PC-9 (cell line): ENCODE results near the gene MCOLN1. TPM values are rescaled to one million over a fixed set of nuclear protein-coding genes. Genes with fewer than 3 reads are reported as not detected.

Source experiments
- BruUV-seq: library from RNA; stranded (reverse); fragments of 400-500 nt; replicated peaks from 2 replicates; lab custom pipeline; 2021; lab: Mats Ljungman, UMichigan
- CTCF ChIA-PET: fragments of 300-600 bp; sonication (Branson Sonifier 250); formaldehyde crosslinking; loops from one replicate; lab custom pipeline; 2022; ENCODE audit warnings: antibody characterized with exemption; lab: Charles Lee
- POLR2A ChIA-PET: fragments of 300-600 bp; sonication (Branson Sonifier 250); formaldehyde crosslinking; loops from one replicate; lab custom pipeline; 2022; ENCODE audit warnings: antibody characterized with exemption; ENCODE audit not compliant: unreplicated experiment; lab: Charles Lee
- DNase-seq, 2 experiments: peaks; one replicate each; pipeline versions ENCODE4 v3.0.0 to v3.0.0-alpha.2; 2015 to 2022; ENCODE audit warnings: mixed read lengths in 1 of 2
- H2AFZ ChIP-seq: fragments of 200-600 bp; sonication (generic); 2 replicates; pipeline ENCODE4 v1.8.1; 2017; ENCODE audit warnings: antibody characterized with exemption
- H3F3A ChIP-seq: fragments of 200-600 bp; sonication (generic); 2 replicates; pipeline ENCODE4 v1.8.1; 2017; ENCODE audit warnings: antibody characterized with exemption, mild to moderate bottlenecking, low read depth; ENCODE audit not compliant: insufficient read depth
- H3K27ac ChIP-seq: fragments of 200-600 bp; sonication (generic); 2 replicates; pipeline ENCODE4 v1.6.1; 2016; ENCODE audit warnings: mixed run types
- H3K27me3 ChIP-seq: fragments of 200-600 bp; sonication (generic); 2 replicates; pipeline ENCODE4 v1.6.1; 2016; ENCODE audit warnings: low read depth, mixed run types; ENCODE audit not compliant: insufficient read depth
- H3K36me3 ChIP-seq: fragments of 200-600 bp; sonication (generic); 2 replicates; pipeline ENCODE4 v1.6.1; 2016; ENCODE audit warnings: low read depth, mixed run types
- H3K4me1 ChIP-seq: fragments of 200-600 bp; sonication (generic); replicated peaks from 2 replicates; pipeline ENCODE4 v1.6.1; 2016; ENCODE audit warnings: mixed run types; ENCODE audit not compliant: insufficient read depth
- H3K4me2 ChIP-seq: fragments of 200-600 bp; sonication (generic); 2 replicates; pipeline ENCODE4 v1.6.1; 2017; ENCODE audit warnings: mixed run types
- H3K4me3 ChIP-seq: fragments of 200-600 bp; sonication (generic); 2 replicates; pipeline ENCODE4 v1.6.1; 2016; ENCODE audit warnings: mixed run types
- H3K79me2 ChIP-seq: fragments of 200-600 bp; sonication (generic); 2 replicates; pipeline ENCODE4 v1.6.1; 2017; ENCODE audit warnings: low read depth, mixed run types
- H3K9me2 ChIP-seq: fragments of 200-600 bp; sonication (generic); 2 replicates; pipeline ENCODE4 v1.8.1; 2017; ENCODE audit warnings: mild to moderate bottlenecking; ENCODE audit not compliant: insufficient read depth
- H3K9me3 ChIP-seq: fragments of 200-600 bp; sonication (generic); 2 replicates; pipeline ENCODE4 v1.8.1; 2016; ENCODE audit warnings: low read depth; ENCODE audit not compliant: insufficient read depth
- H4K20me1 ChIP-seq: fragments of 200-600 bp; sonication (generic); 2 replicates; pipeline ENCODE4 v1.8.1; 2017; ENCODE audit not compliant: insufficient read depth
- EZH2 ChIP-seq: fragments of 200-600 bp; sonication (generic); IDR thresholded peaks from 2 replicates; pipeline ENCODE4 v1.8.0; 2017; ENCODE audit warnings: antibody characterized with exemption, low read depth
- intact Hi-C: fragments of 100-400 bp; cut with micrococcal nuclease; formaldehyde crosslinking; loops from one replicate; pipeline ENCODE4 v1.10.0; 2022; ENCODE audit not compliant: unreplicated experiment
- total RNA-seq: library from RNA; stranded (reverse); gene quantifications from 2 replicates; pipeline ENCODE4 v1.2.3, GENCODE V29; 2021
- TF ChIP-seq, protein P1 (sequence below): fragments of 200-600 bp; sonication (generic); conservative IDR thresholded peaks from 2 replicates; pipeline ENCODE4 v1.6.1; 2017; ENCODE audit warnings: mixed run types, antibody characterized with exemption, mild to moderate bottlenecking, moderate library complexity

MCOLN1 gene
- total RNA-seq, 1 experiment from 2014 or later = 16.0 TPM

- H3K9me3 ChIP-seq = no peaks in the 10 kb centered on the region
- DNase-seq = no peak
- H3K4me2 ChIP-seq = no peak overlapping the region
- no peaks in the 10 kb centered on the region for H3K27me3 ChIP-seq
- POLR2A ChIA-PET = interaction anchor here (0.7 kb wide), 1 partner anchor 24 kb away, joined by 11 read pairs; no protein-coding TSS in a partner anchor
- intact Hi-C loops = no loop called here
- H3K79me2 ChIP-seq = no peaks in the 10 kb centered on the region
- H3K4me3 ChIP-seq = no peak overlapping the region
- no peaks in the 10 kb centered on the region for H3K4me1 ChIP-seq
- H3K9me2 ChIP-seq = no peaks in the 10 kb centered on the region
- peaks cover 7% of the 10 kb centered on the region; the same call in 1 of the 2 replicates for H3F3A ChIP-seq
- H2AFZ ChIP-seq = no peak overlapping the region
- H4K20me1 ChIP-seq = no peaks in the 10 kb centered on the region
- TF ChIP-seq, protein P1, sequence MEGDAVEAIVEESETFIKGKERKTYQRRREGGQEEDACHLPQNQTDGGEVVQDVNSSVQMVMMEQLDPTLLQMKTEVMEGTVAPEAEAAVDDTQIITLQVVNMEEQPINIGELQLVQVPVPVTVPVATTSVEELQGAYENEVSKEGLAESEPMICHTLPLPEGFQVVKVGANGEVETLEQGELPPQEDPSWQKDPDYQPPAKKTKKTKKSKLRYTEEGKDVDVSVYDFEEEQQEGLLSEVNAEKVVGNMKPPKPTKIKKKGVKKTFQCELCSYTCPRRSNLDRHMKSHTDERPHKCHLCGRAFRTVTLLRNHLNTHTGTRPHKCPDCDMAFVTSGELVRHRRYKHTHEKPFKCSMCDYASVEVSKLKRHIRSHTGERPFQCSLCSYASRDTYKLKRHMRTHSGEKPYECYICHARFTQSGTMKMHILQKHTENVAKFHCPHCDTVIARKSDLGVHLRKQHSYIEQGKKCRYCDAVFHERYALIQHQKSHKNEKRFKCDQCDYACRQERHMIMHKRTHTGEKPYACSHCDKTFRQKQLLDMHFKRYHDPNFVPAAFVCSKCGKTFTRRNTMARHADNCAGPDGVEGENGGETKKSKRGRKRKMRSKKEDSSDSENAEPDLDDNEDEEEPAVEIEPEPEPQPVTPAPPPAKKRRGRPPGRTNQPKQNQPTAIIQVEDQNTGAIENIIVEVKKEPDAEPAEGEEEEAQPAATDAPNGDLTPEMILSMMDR = no peak
- no peak for TF ChIP-seq EZH2
- no peak overlapping the region for H3K27ac ChIP-seq
- H3K36me3 ChIP-seq = peaks cover 10% of the 10 kb centered on the region; the same call in 1 of the 2 replicates
- no TSS peak for BruUV-seq
- CTCF ChIA-PET = no interaction called here
Observed at GRCh38 chr19:7540761-7541474, 18.5 kb downstream of the MCOLN1 start.

DNA sequence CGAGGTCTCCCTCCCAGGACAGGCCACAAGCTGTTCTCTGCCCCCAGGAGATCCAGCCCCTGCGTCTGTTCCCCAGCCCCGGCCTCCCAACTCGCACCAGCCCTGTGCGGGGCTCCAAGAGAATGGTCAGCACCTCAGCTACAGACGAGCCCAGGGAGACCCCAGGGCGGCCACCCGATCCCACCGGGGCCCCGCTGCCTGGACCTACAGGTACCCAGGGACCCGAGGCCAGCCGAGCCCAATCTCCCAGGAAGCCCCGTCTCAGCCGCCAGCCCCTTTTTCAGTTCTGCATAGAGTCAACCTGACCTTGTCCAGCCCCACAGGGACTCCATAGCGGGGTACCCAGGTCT is 19.0 kb downstream of the MCOLN1 start:
- TF ChIP-seq EZH2 = no peak
- TF ChIP-seq, protein P1 = no peak
- POLR2A ChIA-PET = interaction anchor here (0.7 kb wide), 1 partner anchor 24 kb away, joined by 11 read pairs; no protein-coding TSS in a partner anchor

DNA sequence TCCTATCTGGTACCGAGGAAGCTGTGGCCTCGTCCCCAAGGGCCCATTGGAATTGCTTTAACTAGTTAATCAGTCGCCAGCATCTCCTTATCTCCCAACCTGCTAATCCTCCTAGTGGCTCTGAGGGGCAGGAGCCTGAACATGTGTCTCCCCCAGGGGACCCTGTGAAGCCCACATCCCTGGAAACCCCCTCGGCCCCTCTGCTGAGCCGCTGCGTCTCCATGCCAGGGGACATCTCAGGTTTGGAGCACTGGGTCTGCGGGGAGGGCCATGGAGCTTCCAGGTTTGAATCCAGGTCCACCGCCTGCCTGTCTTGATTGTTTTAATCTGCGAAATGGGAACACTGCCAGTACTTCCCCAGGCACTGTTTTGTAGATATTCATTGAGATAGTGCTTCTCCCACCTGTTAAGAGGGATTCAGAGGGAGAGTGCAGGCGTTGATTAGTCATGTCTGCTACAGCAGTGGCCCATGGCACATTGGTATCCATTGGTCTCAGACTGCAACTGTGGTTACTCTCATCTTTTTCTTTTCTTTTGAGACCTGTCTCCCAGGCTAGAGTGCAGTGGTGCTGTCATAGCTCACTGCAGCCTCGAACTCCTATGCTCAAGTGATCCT is 19.5 kb downstream of the MCOLN1 start:
- Histone ChIP-seq H3K4me3 (no peak overlapping the region), H3K4me1 (no peaks in the 10 kb centered on the region), H3F3A (peaks cover 8% of the 10 kb centered on the region; the same call in 1 of the 2 replicates), H3K9me2 (no peaks in the 10 kb centered on the region), H2AFZ (no peak overlapping the region), H4K20me1 (no peaks in the 10 kb centered on the region), H3K27me3 (no peaks in the 10 kb centered on the region), H3K79me2 (no peaks in the 10 kb centered on the region), H3K27ac (no peak overlapping the region), H3K9me3 (no peaks in the 10 kb centered on the region), H3K4me2 (no peak overlapping the region), H3K36me3 (peaks cover 10% of the 10 kb centered on the region; the same call in 1 of the 2 replicates)
- POLR2A ChIA-PET = no interaction called here
- no peak for TF ChIP-seq EZH2
- TF ChIP-seq, protein P1 = no peak
- no peak for DNase-seq
- CTCF ChIA-PET = no interaction called here
- no TSS peak for BruUV-seq
- intact Hi-C loops = no loop called here

More for the DNA sequence above, 19.0 kb downstream of the MCOLN1 start:
- H4K20me1 ChIP-seq = no peaks in the 10 kb centered on the region
- CTCF ChIA-PET = no interaction called here
- no peak overlapping the region for H3K4me3 ChIP-seq
- peaks cover 10% of the 10 kb centered on the region; the same call in 1 of the 2 replicates for H3K36me3 ChIP-seq
- peaks cover 7% of the 10 kb centered on the region; the same call in 1 of the 2 replicates for H3F3A ChIP-seq
- no peak overlapping the region for H3K4me2 ChIP-seq
- no TSS peak for BruUV-seq
- H2AFZ ChIP-seq = no peak overlapping the region
- no peak for DNase-seq
- H3K4me1 ChIP-seq = no peaks in the 10 kb centered on the region
- H3K9me3 ChIP-seq = no peaks in the 10 kb centered on the region
- intact Hi-C loops = no loop called here
- H3K9me2 ChIP-seq = no peaks in the 10 kb centered on the region
- H3K27ac ChIP-seq = no peak overlapping the region
- no peaks in the 10 kb centered on the region for H3K27me3 ChIP-seq
- H3K79me2 ChIP-seq = no peaks in the 10 kb centered on the region
